GM10266 (cell line): ENCODE results near the gene LPCAT1.

Experiments used
- DNase-seq: peaks from one replicate; pipeline ENCODE4 v3.0.0; 2012; ENCODE audit errors: extremely low spot score
- TF ChIP-seq, protein P1 (sequence below): IDR thresholded peaks from 2 replicates; pipeline ENCODE4 v1.5.1; 2012; ENCODE audit warnings: mild to moderate bottlenecking, low read depth; ENCODE audit not compliant: control insufficient read depth, insufficient read depth; ENCODE audit errors: missing control alignments

The LPCAT1 gene

DNA sequence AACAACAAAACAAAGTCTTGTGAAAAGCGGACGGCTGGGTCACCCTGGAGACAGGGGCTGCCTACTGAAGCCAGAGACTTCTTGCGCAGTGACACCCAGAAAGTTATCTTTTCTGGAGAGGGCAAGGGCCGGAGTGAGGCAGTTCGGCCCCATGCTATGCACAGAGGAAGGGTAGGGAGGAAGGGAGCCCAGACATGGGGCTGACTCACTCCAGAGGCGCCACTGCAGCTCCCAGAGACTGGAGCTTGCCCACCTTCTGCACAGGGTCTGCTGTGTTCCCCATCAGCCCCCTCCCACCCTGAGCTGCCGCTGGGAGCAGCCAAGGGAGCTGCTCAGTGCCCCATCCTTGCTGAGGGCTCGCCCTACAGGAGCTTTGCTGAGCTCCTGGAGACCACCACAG is 91.9 kb downstream of the LPCAT1 start:
- TF ChIP-seq, protein P1, sequence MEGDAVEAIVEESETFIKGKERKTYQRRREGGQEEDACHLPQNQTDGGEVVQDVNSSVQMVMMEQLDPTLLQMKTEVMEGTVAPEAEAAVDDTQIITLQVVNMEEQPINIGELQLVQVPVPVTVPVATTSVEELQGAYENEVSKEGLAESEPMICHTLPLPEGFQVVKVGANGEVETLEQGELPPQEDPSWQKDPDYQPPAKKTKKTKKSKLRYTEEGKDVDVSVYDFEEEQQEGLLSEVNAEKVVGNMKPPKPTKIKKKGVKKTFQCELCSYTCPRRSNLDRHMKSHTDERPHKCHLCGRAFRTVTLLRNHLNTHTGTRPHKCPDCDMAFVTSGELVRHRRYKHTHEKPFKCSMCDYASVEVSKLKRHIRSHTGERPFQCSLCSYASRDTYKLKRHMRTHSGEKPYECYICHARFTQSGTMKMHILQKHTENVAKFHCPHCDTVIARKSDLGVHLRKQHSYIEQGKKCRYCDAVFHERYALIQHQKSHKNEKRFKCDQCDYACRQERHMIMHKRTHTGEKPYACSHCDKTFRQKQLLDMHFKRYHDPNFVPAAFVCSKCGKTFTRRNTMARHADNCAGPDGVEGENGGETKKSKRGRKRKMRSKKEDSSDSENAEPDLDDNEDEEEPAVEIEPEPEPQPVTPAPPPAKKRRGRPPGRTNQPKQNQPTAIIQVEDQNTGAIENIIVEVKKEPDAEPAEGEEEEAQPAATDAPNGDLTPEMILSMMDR, result no peak
- DNase-seq, result no peak

DNA sequence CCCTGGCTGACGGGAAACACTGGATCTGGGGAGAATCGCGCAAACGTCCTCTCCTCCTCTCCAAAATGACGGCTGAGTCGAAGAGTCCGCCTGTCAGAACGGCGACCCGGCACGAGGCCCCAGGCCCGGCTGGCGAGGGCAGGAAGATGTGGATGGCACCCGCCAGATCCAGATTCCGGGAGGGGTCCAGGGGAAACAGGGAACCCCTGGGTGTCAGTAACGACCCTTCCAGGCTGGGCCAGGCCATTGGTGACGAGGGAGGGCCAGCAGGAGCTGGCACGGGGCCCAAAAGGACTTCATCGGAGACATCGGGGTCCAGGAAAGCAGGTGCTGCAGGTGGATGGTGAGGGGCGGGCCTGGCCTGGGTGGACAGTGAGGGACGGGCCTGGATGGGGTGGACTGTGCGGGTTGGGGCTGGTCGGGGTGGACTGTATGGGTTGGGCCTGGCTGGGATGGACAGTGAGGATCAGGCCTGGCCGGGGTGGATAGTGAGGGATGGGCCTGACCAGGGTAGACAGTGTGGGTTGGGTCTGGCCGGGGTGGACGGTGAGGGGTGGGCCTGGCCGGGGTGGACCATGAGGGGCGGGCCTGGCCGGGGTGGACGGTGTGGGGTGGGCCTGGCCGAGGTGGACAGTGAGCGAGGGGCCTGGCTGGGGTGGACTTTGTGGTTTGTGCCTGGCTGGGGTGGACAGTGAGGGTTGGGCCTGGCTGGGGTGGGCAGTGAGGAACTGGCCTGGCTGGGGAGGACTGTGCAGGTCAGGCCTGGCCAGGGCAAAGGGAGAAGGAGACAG is 92.5 kb downstream of the LPCAT1 start:
- no peak for DNase-seq
- TF ChIP-seq, protein P1, result no peak

DNA sequence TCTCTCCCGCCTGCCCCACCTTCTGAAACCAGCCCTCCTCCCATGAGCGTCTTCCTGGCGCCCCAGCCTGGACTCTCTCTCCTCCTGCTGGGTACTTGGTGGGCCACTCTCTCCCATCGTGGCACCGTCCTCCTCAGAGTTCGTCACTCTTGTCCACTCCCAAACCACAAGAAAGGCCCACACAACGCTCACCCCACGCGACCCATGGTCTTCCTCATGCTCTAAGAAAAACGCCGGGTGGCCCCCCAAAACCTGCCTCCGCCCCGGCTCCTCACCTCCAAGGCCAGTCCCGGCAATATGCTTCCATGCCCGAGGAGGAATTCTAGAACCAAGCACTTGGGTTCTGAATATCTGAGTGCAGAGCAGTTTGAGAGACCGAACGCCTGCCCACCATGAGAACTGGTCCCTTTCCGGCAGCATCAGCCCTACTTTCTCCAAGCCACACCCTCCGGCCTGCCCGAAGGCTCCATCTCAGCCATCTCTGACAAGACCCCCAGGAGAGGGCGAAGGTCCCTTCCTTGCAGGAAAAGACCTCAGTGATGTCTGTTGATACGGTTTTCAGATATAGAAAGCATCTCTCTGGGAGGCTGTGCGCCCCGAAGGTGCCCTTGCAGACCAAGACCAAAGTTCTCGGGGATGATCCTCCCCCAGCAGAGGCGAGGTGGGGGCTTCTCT is 93.5 kb downstream of the LPCAT1 start:
- TF ChIP-seq, protein P1, result no peak
- no peak for DNase-seq

DNA sequence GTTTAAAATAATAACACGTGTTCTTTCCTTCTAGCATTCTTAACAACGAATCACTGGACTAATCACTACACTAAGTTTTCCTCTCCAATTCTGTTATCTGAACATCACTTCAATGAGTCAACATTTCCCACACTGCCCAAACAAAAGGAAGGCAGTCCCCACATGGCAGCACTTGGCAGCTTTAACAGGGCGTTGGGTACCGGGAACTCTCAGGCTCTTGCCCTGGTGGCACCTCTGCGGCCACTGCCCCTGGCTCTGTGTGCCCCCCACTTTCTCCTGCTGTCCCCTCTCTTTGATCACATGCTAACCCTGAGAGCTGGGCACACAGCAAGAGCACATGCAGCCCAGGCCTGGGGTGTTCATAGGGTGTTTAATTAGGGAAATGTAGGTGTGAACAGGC is 94.3 kb downstream of the LPCAT1 start:
- TF ChIP-seq, protein P1, result no peak
- no peak for DNase-seq

DNA sequence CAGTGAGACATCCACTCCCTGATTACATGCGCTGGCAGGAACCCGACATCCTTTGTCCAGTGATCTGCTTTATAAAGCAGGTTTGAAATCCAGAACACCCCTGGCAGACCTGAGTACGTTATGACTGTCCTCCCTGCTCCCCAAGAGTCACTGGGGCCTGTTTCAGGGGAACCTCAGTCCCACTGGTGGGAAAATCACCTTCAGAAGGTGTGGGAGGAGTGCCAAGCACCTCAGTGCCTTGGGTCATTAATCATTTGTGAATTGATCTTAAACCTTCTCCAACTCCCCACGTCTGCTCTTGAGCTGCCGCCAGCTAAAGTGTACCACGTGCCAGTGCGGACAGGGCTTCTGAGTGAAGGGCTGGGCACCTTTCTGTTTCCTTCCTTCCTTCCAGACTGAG is 94.7 kb downstream of the LPCAT1 start:
- TF ChIP-seq, protein P1, result no peak
- no peak for DNase-seq

DNA sequence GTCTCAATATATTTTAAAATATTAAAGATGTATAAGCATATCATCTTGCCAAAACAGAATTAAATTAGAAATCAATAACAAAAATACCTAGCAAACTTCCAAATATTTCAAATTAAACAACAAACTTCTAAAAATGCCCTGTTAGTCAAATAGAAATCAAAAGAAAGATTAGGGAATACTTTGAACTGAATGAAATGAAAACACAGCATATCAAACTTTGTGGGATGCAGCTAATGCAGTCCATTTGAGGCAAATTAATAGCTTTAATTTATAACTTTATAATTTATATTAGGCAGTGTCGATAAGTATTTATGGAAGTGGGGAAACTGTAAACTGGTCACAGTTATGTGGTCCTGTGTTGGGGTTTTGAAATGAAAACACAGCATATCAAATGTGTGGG is 95.7 kb downstream of the LPCAT1 start:
- TF ChIP-seq, protein P1, result no peak
- no peak for DNase-seq

DNA sequence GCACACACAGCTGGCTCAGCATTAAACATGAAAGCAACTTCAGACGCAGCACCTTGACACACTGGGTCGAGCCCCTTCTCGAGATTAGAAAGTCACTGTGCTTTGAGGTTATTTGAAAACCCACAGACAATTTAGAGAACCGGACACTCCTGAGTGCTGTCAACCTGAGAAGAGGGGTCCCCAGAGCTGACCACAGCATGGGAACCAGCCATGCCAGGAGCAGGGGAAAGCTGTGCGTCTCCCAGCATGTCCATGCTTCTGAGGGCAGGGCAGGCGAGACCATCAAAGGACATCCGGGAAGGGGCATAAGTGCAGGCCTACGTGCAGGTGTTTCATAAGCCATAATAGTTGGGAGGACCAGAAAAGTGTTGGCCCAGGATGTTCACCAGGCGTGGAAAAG is 99.0 kb downstream of the LPCAT1 start:
- DNase-seq, result no peak
- TF ChIP-seq, protein P1, result no peak
